Testis (tissue), 3 donors: ENCODE data around the gene MYH10. TPM values are rescaled to one million over a fixed set of nuclear protein-coding genes. Genes with fewer than 3 reads are reported as not detected.

Experiments
- DNase-seq: peaks from one replicate; pipeline ENCODE4 v3.0.0-alpha.2; 2019
- H3K27ac ChIP-seq, 2 donors: fragments of 200-600 bp; sonication (generic); one replicate each; pipeline ENCODE4 v1.5.1; 2019
- H3K27me3 ChIP-seq: fragments of 200-600 bp; sonication (generic); one replicate; pipeline ENCODE4 v1.5.1; 2019
- H3K36me3 ChIP-seq: fragments of 200-600 bp; sonication (generic); one replicate; pipeline ENCODE4 v1.5.1; 2017; ENCODE audit warnings: low read depth; ENCODE audit errors: missing control alignments
- H3K4me1 ChIP-seq: fragments of 200-600 bp; sonication (generic); one replicate; pipeline ENCODE4 v1.5.1; 2019
- H3K4me3 ChIP-seq, 2 donors: fragments of 200-600 bp; sonication (generic); one replicate each; pipeline ENCODE4 v1.5.1; 2017 to 2019
- H3K9me3 ChIP-seq: fragments of 200-600 bp; sonication (generic); one replicate; pipeline ENCODE4 v1.5.1; 2017
- CTCF ChIP-seq, 3 experiments: fragments of 450-650 bp in 2 of 3; fragments of 200-600 bp in 1 of 3; sonication (generic) in 1 of 3; IDR thresholded peaks; one replicate each; pipeline ENCODE4 v1.5.1; 2016 to 2019; ENCODE audit warnings: antibody characterized with exemption in 3 of 3, mild to moderate bottlenecking in 2 of 3, moderate library complexity in 1 of 3
- POLR2A ChIP-seq: fragments of 450-650 bp; IDR thresholded peaks from one replicate; pipeline ENCODE4 v1.6.1; 2017; ENCODE audit warnings: antibody characterized with exemption, mild to moderate bottlenecking, moderate library complexity
- WGBS, 2 donors: methylation state at CpG; one replicate each; pipeline ENCODE4 v1.1.5; 2018; 5-methylcytosine and 5-hydroxymethylcytosine counted together
- intact Hi-C: fragments of 100-400 bp; cut with DNase I; formaldehyde crosslinking; loops from one replicate; pipeline ENCODE4 v1.15.1; 2023; ENCODE audit warnings: low total_unique reads
- polyA plus RNA-seq: library from polyadenylated mRNA; stranded (reverse); fragments of 350-450 nt; fragmentation: Illumina TruSeq; extraction: RNeasy Lipid Tissue Mini Kit (QIAGEN cat#74804); gene quantifications from one replicate; pipeline ENCODE4 v1.2.3, GENCODE V29; 2014; ENCODE audit warnings: low read depth, low replicate concordance; ENCODE audit not compliant: insufficient read depth
- total RNA-seq, 2 donors: library from RNA; depleted of rRNA; stranded (reverse); fragments of >200 nt; gene quantifications; one replicate each; pipeline ENCODE4 v1.2.3, GENCODE V29; 2016

MYH10 gene
- total and polyA plus RNA-seq, 3 donors from 2014 or later: 25.5 to 34.1 (median 33.1) TPM

- no peak overlapping the region for H3K4me3 ChIP-seq
- no peak for TF ChIP-seq POLR2A
- no peak for TF ChIP-seq CTCF (IDR thresholded peaks at IDR 0.05)
- intact Hi-C loops: no loop called here
- H3K36me3 ChIP-seq: no peaks in the 10 kb centered on the region
- H3K9me3 ChIP-seq: no peaks in the 10 kb centered on the region
- no peak for DNase-seq
- no peaks in the 10 kb centered on the region for H3K27me3 ChIP-seq
- H3K4me1 ChIP-seq: no peaks in the 10 kb centered on the region
- no peak overlapping the region for H3K27ac ChIP-seq
- WGBS, 2 donors: 95 to 99% methylated on average over 3 of the region's 3 CpGs
These were observed 190.8 kb downstream of the MYH10 start for GRCh38 chr17:8439681-8440080.

GRCh38 chr17:8438441-8438840, 192.1 kb downstream of the MYH10 start:
- no peak for DNase-seq
- Histone ChIP-seq H3K9me3 (no peaks in the 10 kb centered on the region), H3K27ac (no peak overlapping the region), H3K27me3 (no peaks in the 10 kb centered on the region), H3K4me1 (no peaks in the 10 kb centered on the region), H3K36me3 (no peaks in the 10 kb centered on the region), H3K4me3 (no peak overlapping the region)
- 89 to 90% methylated on average over 5 of the region's 5 CpGs for WGBS, 2 donors
- TF ChIP-seq POLR2A (no peak), CTCF (IDR thresholded peaks at IDR 0.05) (no peak)
- intact Hi-C loops: no loop called here

- 11 to 17% methylated on average over 5 of the region's 5 CpGs for WGBS, 2 donors
- TF ChIP-seq CTCF (IDR thresholded peaks at IDR 0.05) (no peak), POLR2A (no peak)
- Histone ChIP-seq H3K4me1 (no peaks in the 10 kb centered on the region), H3K4me3 (peak overlapping the region; percentile 97 to 100), H3K9me3 (no peaks in the 10 kb centered on the region), H3K27ac (peak overlapping the region; percentile 98 to 99), H3K36me3 (no peaks in the 10 kb centered on the region), H3K27me3 (no peaks in the 10 kb centered on the region)
- DNase-seq: no peak
- intact Hi-C loops: no loop called here
These were observed 193.7 kb downstream of the MYH10 start for GRCh38 chr17:8436844-8437171.

GRCh38 chr17:8436169-8436843, 194.2 kb downstream of the MYH10 start:
- no peaks in the 10 kb centered on the region for H3K9me3 ChIP-seq
- peak overlapping the region; percentile 97 to 100 for H3K4me3 ChIP-seq
- 1% methylated on average over 17 to 37 of the region's 43 CpGs for WGBS, 2 donors
- H3K27ac ChIP-seq: peak overlapping the region; percentile 98 to 99
- no peaks in the 10 kb centered on the region for H3K4me1 ChIP-seq
- DNase-seq: peak; percentile 67
- intact Hi-C loops: no loop called here
- H3K27me3 ChIP-seq: no peaks in the 10 kb centered on the region
- H3K36me3 ChIP-seq: no peaks in the 10 kb centered on the region
- TF ChIP-seq CTCF (IDR thresholded peaks at IDR 0.05) (no peak), POLR2A (no peak)
